Skeletal muscle tissue (tissue), 4 donors: ENCODE data around the gene RBBP4. TPM values are rescaled to one million over a fixed set of nuclear protein-coding genes. Genes with fewer than 3 reads are reported as not detected.
"Not testable (repeated sequence)": the region's sequence is repeated elsewhere in the genome, so short reads cannot be mapped to it uniquely, and the experiment has no call there.

Experiments used
- H3K27ac ChIP-seq: one replicate; pipeline ENCODE4 v1.7.0; 2013; ENCODE audit warnings: mild to moderate bottlenecking, low read depth, low read length, inconsistent platforms
- H3K27me3 ChIP-seq, 3 donors: one replicate each; pipeline ENCODE4 v1.7.0; 2013; ENCODE audit warnings: low read length in 3 of 3; ENCODE audit not compliant: control insufficient read depth in 3 of 3, insufficient read depth in 3 of 3
- H3K36me3 ChIP-seq, 3 donors: one replicate each; pipeline ENCODE4 v1.7.0; 2013; ENCODE audit warnings: low read length in 3 of 3; ENCODE audit not compliant: control insufficient read depth in 3 of 3, insufficient read depth in 3 of 3
- H3K4me1 ChIP-seq, 3 donors: one replicate each; pipeline ENCODE4 v1.7.0; 2013; ENCODE audit warnings: low read length in 3 of 3, mild to moderate bottlenecking in 3 of 3; ENCODE audit not compliant: control insufficient read depth in 3 of 3, insufficient read depth in 3 of 3
- H3K4me3 ChIP-seq, 3 donors: one replicate each; pipeline ENCODE4 v1.7.0; 2013; ENCODE audit warnings: low read length in 3 of 3
- H3K9ac ChIP-seq, 3 donors: one replicate each; pipeline ENCODE4 v1.7.0; 2013; ENCODE audit warnings: low read length in 3 of 3, mild to moderate bottlenecking in 3 of 3, moderate library complexity in 2 of 3, low read depth in 1 of 3
- H3K9me3 ChIP-seq, 3 donors: one replicate each; pipeline ENCODE4 v1.7.0; 2013; ENCODE audit warnings: low read length in 3 of 3; ENCODE audit not compliant: control insufficient read depth in 3 of 3
- total RNA-seq: library from RNA; depleted of rRNA; stranded (reverse); fragments of >200 nt; gene quantifications from one replicate; pipeline ENCODE4 v1.2.3, GENCODE V29; 2014
- donor health status: Osteomylitis.

The RBBP4 gene
- total RNA-seq, 1 donor from 2014 or later, result 104 TPM

- Histone ChIP-seq H3K36me3 (peaks cover 6 to 31% (median 24%) of the 10 kb centered on the region in 3 donors), H3K4me3 (no peak overlapping the region), H3K27me3 (no peaks in the 10 kb centered on the region), H3K9ac (no peak overlapping the region), H3K9me3 (no peaks in the 10 kb centered on the region), H3K27ac (no peak overlapping the region), H3K4me1 (peaks cover 0 to 16% (median 16%) of the 10 kb centered on the region in 3 donors)
Observed at GRCh38 chr1:32686387-32686786, 35.4 kb downstream of the RBBP4 start.

- Histone ChIP-seq H3K9ac (peak overlapping the region in 2 of 3 donors; percentile 27 to 46), H3K27ac (peak overlapping the region; percentile 37), H3K4me3 (no peak overlapping the region), H3K27me3 (no peaks in the 10 kb centered on the region), H3K9me3 (no peaks in the 10 kb centered on the region), H3K4me1 (peaks cover 24 to 42% (median 28%) of the 10 kb centered on the region in 3 donors), H3K36me3 (peaks cover 13 to 28% (median 13%) of the 10 kb centered on the region in 3 donors)
Observed at GRCh38 chr1:32693455-32694174, 42.6 kb downstream of the RBBP4 start.

GRCh38 chr1:32695098-32695904 is 44.3 kb downstream of the RBBP4 start:
- Histone ChIP-seq H3K9ac (peak overlapping the region in 1 of 3 donors; percentile 47), H3K27me3 (no peaks in the 10 kb centered on the region), H3K27ac (peak overlapping the region; percentile 66), H3K9me3 (no peaks in the 10 kb centered on the region), H3K36me3 (peaks cover 13 to 27% (median 13%) of the 10 kb centered on the region in 3 donors), H3K4me3 (peak overlapping the region; percentile 32 to 50 (median 35)), H3K4me1 (peaks cover 29 to 57% (median 38%) of the 10 kb centered on the region in 3 donors)

- Histone ChIP-seq H3K9ac (no peak overlapping the region), H3K27me3 (no peaks in the 10 kb centered on the region), H3K27ac (peak overlapping the region; percentile 66), H3K36me3 (peaks cover 13 to 27% (median 13%) of the 10 kb centered on the region in 3 donors), H3K4me1 (peaks cover 29 to 65% (median 44%) of the 10 kb centered on the region in 3 donors), H3K9me3 (no peaks in the 10 kb centered on the region), H3K4me3 (no peak overlapping the region)
Observed at GRCh38 chr1:32696041-32696440, 45.0 kb downstream of the RBBP4 start.

- peaks cover 39 to 74% (median 54%) of the 10 kb centered on the region in 3 donors for H3K4me1 ChIP-seq
- H3K9me3 ChIP-seq, H3K9ac ChIP-seq: not testable (repeated sequence)
Observed at GRCh38 chr1:32696996-32697395, 46.0 kb downstream of the RBBP4 start.

GRCh38 chr1:32701421-32701911 is 50.5 kb downstream of the RBBP4 start:
- H3K27me3 ChIP-seq, result no peaks in the 10 kb centered on the region
- H3K4me1 ChIP-seq, result peaks cover 37 to 58% (median 46%) of the 10 kb centered on the region in 3 donors
- peak overlapping the region; percentile 95 for H3K27ac ChIP-seq
- peaks cover 0 to under 1% (median 0%) of the 10 kb centered on the region in 3 donors for H3K36me3 ChIP-seq
- H3K4me3 ChIP-seq, result peak overlapping the region; percentile 75 to 87 (median 77)
- H3K9ac ChIP-seq, result peak overlapping the region; percentile 81 to 94 (median 82)
- H3K9me3 ChIP-seq, result no peaks in the 10 kb centered on the region

More at GRCh38 chr1:32696996-32697395, 46.0 kb downstream of the RBBP4 start:
- peaks cover 13 to 27% (median 13%) of the 10 kb centered on the region in 3 donors for H3K36me3 ChIP-seq
- not testable (repeated sequence) for H3K4me3 ChIP-seq, H3K27me3 ChIP-seq, H3K27ac ChIP-seq

GRCh38 chr1:32701951-32702598 is 51.1 kb downstream of the RBBP4 start:
- H3K9me3 ChIP-seq, result no peaks in the 10 kb centered on the region
- no peaks in the 10 kb centered on the region for H3K27me3 ChIP-seq
- H3K4me3 ChIP-seq, result peak overlapping the region; percentile 75 to 87 (median 77)
- no peaks in the 10 kb centered on the region for H3K36me3 ChIP-seq
- H3K27ac ChIP-seq, result peak overlapping the region; percentile 95
- H3K9ac ChIP-seq, result peak overlapping the region; percentile 81 to 94 (median 82)
- H3K4me1 ChIP-seq, result peaks cover 37 to 58% (median 46%) of the 10 kb centered on the region in 3 donors

- Histone ChIP-seq H3K4me1 (peaks cover 37 to 58% (median 46%) of the 10 kb centered on the region in 3 donors), H3K9me3 (no peaks in the 10 kb centered on the region), H3K27ac (peak within 1 kb of the TSS; percentile 95), H3K36me3 (no peaks in the 10 kb centered on the region), H3K9ac (peak within 1 kb of the TSS; percentile 87 to 95 (median 94)), H3K27me3 (no peaks in the 10 kb centered on the region), H3K4me3 (peak within 1 kb of the TSS; percentile 79 to 91 (median 87))
Observed at GRCh38 chr1:32702599-32703478, 51.8 kb downstream of the RBBP4 start, which contains the start of gene SYNC. Gene SYNC, minus strand, starts transcription at chr1:32702770. Its CDS starts 110 bp downstream, at chr1:32702660.
